Measurements from ENCODE around the gene RTL5.

RTL5 gene

GRCh38 chrX:72107841-72108595 lies 23.7 kb downstream of the RTL5 start:
- ATAC-seq (ENCODE audit: insufficient read depth, low read depth) (no peak), DNase-seq (no peak)
- no peak overlapping the region for H3K27ac ChIP-seq (ENCODE audit: low read length)
- no peak overlapping the region for H2AFZ ChIP-seq (ENCODE audit: low read depth, low read length)
- H4K20me1 ChIP-seq (ENCODE audit: insufficient read depth, low read length) = no peaks in the 10 kb centered on the region
- no peaks in the 10 kb centered on the region for H3K79me2 ChIP-seq (ENCODE audit: insufficient read depth, low read length)
- H3K9ac ChIP-seq (ENCODE audit: low read depth, low read length) = no peak overlapping the region
- no peak overlapping the region for H3K4me2 ChIP-seq (ENCODE audit: insufficient read depth, low read length)
- H3K4me3 ChIP-seq (ENCODE audit: low read depth in 1 of 2, low read length in 2 of 2) = no peak overlapping the region
- H3K9me3 ChIP-seq (ENCODE audit: insufficient read depth, low read length, severe bottlenecking) = no peaks in the 10 kb centered on the region
- peaks cover 4% of the 10 kb centered on the region for H3K27me3 ChIP-seq (ENCODE audit: insufficient read depth, low read length, poor library complexity)
- H3K36me3 ChIP-seq (ENCODE audit: insufficient read depth, low read length) = no peaks in the 10 kb centered on the region
- TF ChIP-seq CTCF (IDR thresholded peaks at IDR 0.05; ENCODE audit: borderline replicate concordance, extremely low read depth, low read length, poor library complexity, severe bottlenecking) (no peak), EZH2 (IDR thresholded peaks at IDR 0.05; ENCODE audit: borderline replicate concordance, low read depth, low read length, severe bottlenecking) (no peak)
- no peaks in the 10 kb centered on the region for H3K4me1 ChIP-seq (ENCODE audit: insufficient read depth, low read length)

DNA sequence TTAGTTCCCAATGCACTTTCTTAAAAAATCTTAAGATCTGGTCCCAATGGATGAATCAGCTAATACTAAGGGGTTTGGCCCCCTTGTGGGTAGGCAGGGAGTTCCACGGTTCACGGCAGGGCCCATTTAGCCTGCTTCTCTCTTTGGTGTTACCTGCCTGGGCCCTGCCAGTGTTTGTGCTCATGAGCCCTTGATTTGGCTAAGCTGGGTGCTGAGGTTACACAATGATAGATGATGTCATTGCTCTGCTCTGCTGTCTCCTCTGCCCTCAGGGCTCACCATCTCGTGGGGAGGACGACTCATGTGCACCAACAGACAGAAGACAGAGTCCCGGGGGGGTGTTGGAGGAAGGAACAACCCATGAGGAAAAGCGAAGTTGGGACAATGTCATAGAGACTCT lies 24.4 kb downstream of the RTL5 start:
- no peak overlapping the region for H3K4me3 ChIP-seq (ENCODE audit: low read depth in 1 of 2, low read length in 2 of 2)
- no peak overlapping the region for H2AFZ ChIP-seq (ENCODE audit: low read depth, low read length)
- no peak overlapping the region for H3K27ac ChIP-seq (ENCODE audit: low read length)
- TF ChIP-seq EZH2 (IDR thresholded peaks at IDR 0.05; ENCODE audit: borderline replicate concordance, low read depth, low read length, severe bottlenecking) (no peak), CTCF (IDR thresholded peaks at IDR 0.05; ENCODE audit: borderline replicate concordance, extremely low read depth, low read length, poor library complexity, severe bottlenecking) (no peak)
- no peaks in the 10 kb centered on the region for H3K4me1 ChIP-seq (ENCODE audit: insufficient read depth, low read length)
- no peaks in the 10 kb centered on the region for H3K9me3 ChIP-seq (ENCODE audit: insufficient read depth, low read length, severe bottlenecking)
- no peaks in the 10 kb centered on the region for H3K79me2 ChIP-seq (ENCODE audit: insufficient read depth, low read length)
- no peak overlapping the region for H3K9ac ChIP-seq (ENCODE audit: low read depth, low read length)
- ATAC-seq (ENCODE audit: insufficient read depth, low read depth) (no peak), DNase-seq (no peak)
- no peaks in the 10 kb centered on the region for H3K36me3 ChIP-seq (ENCODE audit: insufficient read depth, low read length)
- peaks cover 4% of the 10 kb centered on the region for H3K27me3 ChIP-seq (ENCODE audit: insufficient read depth, low read length, poor library complexity)
- no peaks in the 10 kb centered on the region for H4K20me1 ChIP-seq (ENCODE audit: insufficient read depth, low read length)
- no peak overlapping the region for H3K4me2 ChIP-seq (ENCODE audit: insufficient read depth, low read length)

GRCh38 chrX:72105436-72105835 lies 26.3 kb downstream of the RTL5 start:
- no peak for TF ChIP-seq EZH2 (IDR thresholded peaks at IDR 0.05; ENCODE audit: borderline replicate concordance, low read depth, low read length, severe bottlenecking)
- no peak for TF ChIP-seq CTCF (IDR thresholded peaks at IDR 0.05; ENCODE audit: borderline replicate concordance, extremely low read depth, low read length, poor library complexity, severe bottlenecking)

More at GRCh38 chrX:72105436-72105835, 26.3 kb downstream of the RTL5 start:
- Histone ChIP-seq H4K20me1 (ENCODE audit: insufficient read depth, low read length) (no peaks in the 10 kb centered on the region), H3K27ac (ENCODE audit: low read length) (no peak overlapping the region), H2AFZ (ENCODE audit: low read depth, low read length) (no peak overlapping the region), H3K4me1 (ENCODE audit: insufficient read depth, low read length) (no peaks in the 10 kb centered on the region), H3K4me3 (ENCODE audit: low read depth in 1 of 2, low read length in 2 of 2) (no peak overlapping the region), H3K79me2 (ENCODE audit: insufficient read depth, low read length) (no peaks in the 10 kb centered on the region), H3K27me3 (ENCODE audit: insufficient read depth, low read length, poor library complexity) (peaks cover 5% of the 10 kb centered on the region), H3K36me3 (ENCODE audit: insufficient read depth, low read length) (no peaks in the 10 kb centered on the region), H3K4me2 (ENCODE audit: insufficient read depth, low read length) (no peak overlapping the region), H3K9ac (ENCODE audit: low read depth, low read length) (no peak overlapping the region), H3K9me3 (ENCODE audit: insufficient read depth, low read length, severe bottlenecking) (no peaks in the 10 kb centered on the region)
- DNase-seq = no peak
- ATAC-seq (ENCODE audit: insufficient read depth, low read depth) = no peak; the same call in 2 of the 3 replicates

All from DND-41 (cell line).